Upper lobe of left lung (tissue), 6 donors: ENCODE results near the gene HOXC5. TPM values are rescaled to one million over a fixed set of nuclear protein-coding genes. Genes with fewer than 3 reads are reported as not detected.

Source experiments
- ATAC-seq, 2 donors: fragments of 200-7000 bp; cut with Tn5 transposase; one replicate each; pipeline ENCODE4 v1.9.1; 2022; ENCODE audit warnings: mild to moderate bottlenecking in 2 of 2, moderate library complexity in 2 of 2; ENCODE audit not compliant: low FRiP score in 2 of 2
- DNase-seq, 2 donors: peaks; one replicate each; pipeline ENCODE4 v3.0.0-alpha.2; 2019 to 2020
- H3K27ac ChIP-seq, 4 donors: fragments of 200-600 bp; sonication (generic); one replicate each; pipeline ENCODE4 v1.5.1; 2016 to 2019
- H3K27me3 ChIP-seq, 4 donors: fragments of 200-600 bp; sonication (generic); one replicate each; pipeline ENCODE4 v1.5.1; 2017 to 2019
- H3K36me3 ChIP-seq, 4 donors: fragments of 200-600 bp; sonication (generic); one replicate each; pipeline ENCODE4 v1.5.1; 2016 to 2019
- H3K4me1 ChIP-seq, 4 donors: fragments of 200-600 bp; sonication (generic); one replicate each; pipeline ENCODE4 v1.5.1; 2018 to 2019
- H3K4me3 ChIP-seq, 4 donors: fragments of 200-600 bp; sonication (generic); one replicate each; pipeline ENCODE4 v1.5.1; 2017 to 2019; ENCODE audit warnings: mild to moderate bottlenecking in 2 of 4, moderate library complexity in 1 of 4
- H3K9me3 ChIP-seq, 4 donors: fragments of 200-600 bp; sonication (generic); one replicate each; pipeline ENCODE4 v1.5.1; 2018 to 2019
- EP300 ChIP-seq, 4 donors: sonication (generic); formaldehyde crosslinking; IDR thresholded peaks; one replicate each; pipeline ENCODE4 v1.5.1; 2017; ENCODE audit warnings: antibody characterized with exemption in 4 of 4, control low read depth in 2 of 4
- POLR2A ChIP-seq, 4 donors: fragments of 450-650 bp; IDR thresholded peaks; one replicate each; pipeline ENCODE4 v1.5.1; 2016 to 2017; ENCODE audit warnings: antibody characterized with exemption in 4 of 4, mild to moderate bottlenecking in 2 of 4
- POLR2AphosphoS5 ChIP-seq, 2 donors: sonication (generic); formaldehyde crosslinking; IDR thresholded peaks; one replicate each; pipeline ENCODE4 v1.5.1; 2017; ENCODE audit warnings: antibody characterized with exemption in 2 of 2
- WGBS, 2 donors: methylation state at CpG; one replicate each; pipeline ENCODE4 v1.1.5; 2017 to 2018; 5-methylcytosine and 5-hydroxymethylcytosine counted together
- total RNA-seq, 6 donors: library from RNA; depleted of rRNA in 4 of 6; stranded (reverse); fragments of >200 nt in 4 of 6; gene quantifications; one replicate each; pipeline versions ENCODE4 v1.1.0 to v1.2.1, GENCODE V29; 2016 to 2021
- TF ChIP-seq, protein P1 (sequence below), 6 experiments: fragments of 450-650 bp in 4 of 6; fragments of 200-600 bp in 2 of 6; sonication (generic) in 2 of 6; IDR thresholded peaks; one replicate each; pipeline ENCODE4 v1.5.1; 2016 to 2019; ENCODE audit warnings: antibody characterized with exemption in 6 of 6
- donor health status: DM: no; HTN: no; CAD: no; lungs with moderate emphysema.
- donor health status: DM: no; HTN: yes; CAD: no; lungs with severe emphysema.

Gene HOXC5
- total RNA-seq, 6 donors from 2014 or later = 0.11 to 0.22 (median 0.17) TPM; not detected in 3

DNA sequence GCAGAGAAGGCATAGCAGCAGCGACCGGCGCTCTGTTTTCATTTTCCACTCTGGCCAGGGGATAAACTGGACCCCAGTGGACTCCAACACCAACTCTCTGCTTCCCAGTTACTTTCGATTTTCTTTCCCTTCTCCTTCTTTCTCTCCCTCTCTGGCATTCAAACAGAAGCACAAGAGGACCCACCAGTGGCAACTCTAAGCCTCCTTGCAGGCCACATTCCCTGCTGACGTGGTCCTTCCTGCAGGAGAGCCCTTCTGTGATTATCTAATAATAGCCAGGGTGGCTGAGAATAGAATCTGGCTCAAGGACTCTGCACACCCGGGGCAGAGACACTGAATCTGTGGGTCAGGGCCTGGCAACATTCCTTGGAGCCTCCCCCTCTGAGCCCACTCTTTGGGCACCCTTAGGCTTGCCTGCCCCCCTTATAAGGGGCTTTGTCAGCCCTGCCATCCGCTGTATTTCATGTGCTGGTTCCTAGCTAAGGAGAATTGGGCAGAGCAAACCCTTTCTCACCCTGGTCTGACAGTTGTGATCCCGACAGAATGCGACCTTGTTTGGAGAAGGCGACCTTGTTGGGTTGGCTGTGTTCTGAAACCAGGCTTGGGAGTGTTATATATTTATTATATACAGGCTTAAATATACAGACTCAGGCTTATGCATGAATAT is 12.8 kb upstream of the HOXC5 start:
- TF ChIP-seq POLR2AphosphoS5 (IDR thresholded peaks at IDR 0.05) (no peak), EP300 (IDR thresholded peaks at IDR 0.05) (no peak), POLR2A (IDR thresholded peaks at IDR 0.05) (no peak)
- DNase-seq (no peak), ATAC-seq (no peak)
- no peaks in the 10 kb centered on the region for H3K36me3 ChIP-seq
- H3K9me3 ChIP-seq = no peaks in the 10 kb centered on the region
- 27 to 30% methylated on average over 9 to 10 of the region's 10 CpGs for WGBS, 2 donors
- peaks cover 21 to 30% (median 27%) of the 10 kb centered on the region in 4 donors for H3K4me1 ChIP-seq
- peaks cover 1 to 70% (median 38%) of the 10 kb centered on the region in 4 donors for H3K27me3 ChIP-seq
- H3K4me3 ChIP-seq = no peak overlapping the region
- no peak overlapping the region for H3K27ac ChIP-seq

DNA sequence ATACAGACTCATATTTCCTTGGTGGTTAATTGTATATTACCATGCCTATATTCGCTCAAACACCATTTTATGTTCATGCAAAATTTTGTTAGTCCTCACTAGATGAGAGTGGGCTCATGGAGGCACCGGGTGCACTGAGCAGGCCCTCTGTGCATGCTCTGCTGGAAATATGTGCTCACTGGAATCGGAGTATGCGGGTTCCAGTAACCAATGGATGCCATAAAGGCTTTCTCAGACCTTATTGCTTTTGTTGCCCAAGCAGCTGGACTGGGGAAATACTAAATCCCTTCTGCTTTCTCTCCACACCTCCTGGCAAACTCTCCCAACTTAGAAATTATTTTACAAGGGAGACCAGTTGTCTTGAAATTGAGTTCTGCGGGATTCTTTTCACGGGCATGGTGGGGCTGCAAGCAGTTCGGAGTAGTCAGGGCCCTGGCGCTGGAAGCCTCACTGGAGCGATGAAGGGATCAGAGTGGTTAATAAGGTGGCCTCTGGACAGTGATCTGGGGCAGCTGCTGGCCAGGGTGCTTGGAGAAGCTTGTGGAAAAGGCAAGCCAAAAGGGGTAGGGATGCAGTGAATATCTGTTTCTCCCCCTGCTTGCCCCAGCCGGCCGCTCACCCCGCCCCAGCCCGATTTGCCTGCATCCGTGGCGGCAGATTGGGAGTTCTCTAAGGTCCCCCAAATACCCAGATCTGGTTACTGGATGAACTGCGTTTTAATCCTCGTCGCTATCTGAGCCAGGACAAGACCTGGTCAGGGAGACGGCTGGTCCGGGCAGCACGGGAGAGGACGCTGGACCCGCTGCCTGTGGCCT is 12.1 kb upstream of the HOXC5 start:
- no peaks in the 10 kb centered on the region for H3K9me3 ChIP-seq
- 27 to 43% methylated on average over 23 of the region's 23 CpGs for WGBS, 2 donors
- DNase-seq (peak in 1 of 2 donors; percentile 70), ATAC-seq (no peak)
- H3K27ac ChIP-seq = no peak overlapping the region
- no peaks in the 10 kb centered on the region for H3K36me3 ChIP-seq
- no peak overlapping the region for H3K4me3 ChIP-seq
- H3K4me1 ChIP-seq = peaks cover 21 to 30% (median 27%) of the 10 kb centered on the region in 4 donors
- peaks cover 0 to 67% (median 35%) of the 10 kb centered on the region in 4 donors for H3K27me3 ChIP-seq
- TF ChIP-seq, protein P1, sequence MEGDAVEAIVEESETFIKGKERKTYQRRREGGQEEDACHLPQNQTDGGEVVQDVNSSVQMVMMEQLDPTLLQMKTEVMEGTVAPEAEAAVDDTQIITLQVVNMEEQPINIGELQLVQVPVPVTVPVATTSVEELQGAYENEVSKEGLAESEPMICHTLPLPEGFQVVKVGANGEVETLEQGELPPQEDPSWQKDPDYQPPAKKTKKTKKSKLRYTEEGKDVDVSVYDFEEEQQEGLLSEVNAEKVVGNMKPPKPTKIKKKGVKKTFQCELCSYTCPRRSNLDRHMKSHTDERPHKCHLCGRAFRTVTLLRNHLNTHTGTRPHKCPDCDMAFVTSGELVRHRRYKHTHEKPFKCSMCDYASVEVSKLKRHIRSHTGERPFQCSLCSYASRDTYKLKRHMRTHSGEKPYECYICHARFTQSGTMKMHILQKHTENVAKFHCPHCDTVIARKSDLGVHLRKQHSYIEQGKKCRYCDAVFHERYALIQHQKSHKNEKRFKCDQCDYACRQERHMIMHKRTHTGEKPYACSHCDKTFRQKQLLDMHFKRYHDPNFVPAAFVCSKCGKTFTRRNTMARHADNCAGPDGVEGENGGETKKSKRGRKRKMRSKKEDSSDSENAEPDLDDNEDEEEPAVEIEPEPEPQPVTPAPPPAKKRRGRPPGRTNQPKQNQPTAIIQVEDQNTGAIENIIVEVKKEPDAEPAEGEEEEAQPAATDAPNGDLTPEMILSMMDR (IDR thresholded peaks at IDR 0.05) = no peak
- no peak for TF ChIP-seq POLR2A (IDR thresholded peaks at IDR 0.05)
- TF ChIP-seq POLR2AphosphoS5 (IDR thresholded peaks at IDR 0.05) = no peak
- no peak for TF ChIP-seq EP300 (IDR thresholded peaks at IDR 0.05)

DNA sequence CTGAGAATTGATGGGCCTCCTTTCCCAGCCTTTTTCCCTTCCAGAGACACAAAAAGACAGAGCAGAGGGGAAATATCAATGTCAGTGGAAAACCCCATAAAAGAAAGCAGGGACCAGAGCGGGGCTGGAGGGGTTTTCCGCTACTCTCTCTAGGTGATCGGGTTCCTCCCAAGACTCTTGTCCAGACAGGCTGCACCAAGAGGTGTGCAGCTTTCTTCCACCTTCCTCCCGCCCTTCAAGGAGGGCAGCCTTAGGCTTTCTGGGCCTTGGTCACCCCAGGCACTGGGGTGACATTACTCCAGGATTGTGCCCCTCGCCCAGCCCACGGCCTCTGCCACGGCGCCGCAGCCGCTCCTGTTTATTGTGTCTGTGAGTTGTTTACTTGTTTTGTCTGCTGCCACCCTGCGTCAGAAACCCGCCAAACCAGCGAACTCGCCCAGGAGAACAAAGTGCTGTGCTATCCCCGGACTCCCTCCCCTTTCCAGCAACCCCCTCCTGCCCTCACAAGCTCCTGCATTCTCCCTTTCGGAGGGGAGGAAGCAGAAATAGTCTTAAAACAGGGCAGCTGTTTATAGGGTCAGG is 11.3 kb upstream of the HOXC5 start:
- 29 to 35% methylated on average over 16 of the region's 16 CpGs for WGBS, 2 donors
- no peak overlapping the region for H3K27ac ChIP-seq
- no peaks in the 10 kb centered on the region for H3K9me3 ChIP-seq
- DNase-seq (peak in 1 of 2 donors; percentile 69), ATAC-seq (no peak)
- peaks cover 21 to 30% (median 27%) of the 10 kb centered on the region in 4 donors for H3K4me1 ChIP-seq
- peaks cover under 1 to 67% (median 33%) of the 10 kb centered on the region in 4 donors for H3K27me3 ChIP-seq
- H3K36me3 ChIP-seq = no peaks in the 10 kb centered on the region
- TF ChIP-seq, protein P1 (IDR thresholded peaks at IDR 0.05) = no peak
- TF ChIP-seq EP300 (IDR thresholded peaks at IDR 0.05) (no peak), POLR2A (IDR thresholded peaks at IDR 0.05) (no peak), POLR2AphosphoS5 (IDR thresholded peaks at IDR 0.05) (no peak)
- H3K4me3 ChIP-seq = no peak overlapping the region

DNA sequence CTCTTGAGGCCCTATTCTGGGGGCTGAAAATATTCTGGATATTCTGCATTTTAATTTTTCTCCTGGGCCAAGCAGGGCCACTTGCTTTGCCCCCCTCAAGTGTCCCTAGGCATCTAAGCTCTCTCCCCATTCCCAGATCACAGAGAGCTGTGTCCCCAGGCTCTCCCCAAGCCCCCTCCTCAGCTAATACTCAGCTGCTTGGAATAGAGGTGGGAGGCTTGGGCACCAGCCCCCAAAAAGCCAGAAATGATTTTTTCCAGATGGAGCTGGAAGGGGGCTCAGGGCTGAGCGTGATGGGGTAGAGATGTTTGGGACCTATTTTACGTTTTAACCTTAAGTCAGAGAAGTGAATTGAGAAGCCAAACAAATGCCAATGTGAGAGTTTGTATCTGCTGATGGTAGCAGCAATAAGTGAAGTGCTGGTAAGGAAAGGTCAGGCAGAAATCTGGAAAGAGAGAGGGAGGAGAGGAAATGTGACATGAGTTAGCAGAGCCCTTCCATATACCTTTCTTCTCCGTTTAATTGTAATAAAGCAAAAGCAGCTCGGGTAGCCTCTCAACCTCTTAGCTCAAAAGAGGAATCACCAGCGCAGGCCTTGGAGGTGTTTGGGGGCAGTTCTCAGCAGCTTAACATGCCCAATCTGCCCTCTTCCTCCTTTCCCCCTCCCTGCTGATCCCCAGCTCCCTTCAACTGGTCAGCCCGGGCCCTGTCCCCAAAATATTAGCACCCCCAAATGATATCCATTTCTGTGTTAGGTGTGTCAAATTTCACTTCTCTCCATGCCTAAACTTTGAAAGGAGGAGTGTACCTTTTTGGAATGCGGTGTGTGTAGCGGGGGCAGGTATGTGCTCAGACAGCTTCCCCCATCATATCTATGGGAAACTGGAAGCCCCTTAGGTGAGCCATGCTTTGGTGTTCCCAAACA is 9.6 kb upstream of the HOXC5 start:
- H3K4me1 ChIP-seq = peaks cover 7 to 17% (median 13%) of the 10 kb centered on the region in 4 donors
- no peak overlapping the region for H3K4me3 ChIP-seq
- no peak for DNase-seq
- 21 to 22% methylated on average over 8 of the region's 8 CpGs for WGBS, 2 donors
- no peak overlapping the region for H3K27ac ChIP-seq
- no peaks in the 10 kb centered on the region for H3K36me3 ChIP-seq
- no peak for ATAC-seq
- TF ChIP-seq EP300 (IDR thresholded peaks at IDR 0.05) = no peak
- TF ChIP-seq, protein P1 (IDR thresholded peaks at IDR 0.05) = no peak
- TF ChIP-seq POLR2AphosphoS5 (IDR thresholded peaks at IDR 0.05) = no peak
- TF ChIP-seq POLR2A (IDR thresholded peaks at IDR 0.05) = no peak
- H3K27me3 ChIP-seq = peaks cover 2 to 67% (median 28%) of the 10 kb centered on the region in 4 donors
- H3K9me3 ChIP-seq = no peaks in the 10 kb centered on the region
